Left lung (tissue), 10 donors: ENCODE results near the gene TMCC2. TPM values are rescaled to one million over a fixed set of nuclear protein-coding genes. Genes with fewer than 3 reads are reported as not detected.
A peak's percentile ranks its signal among the peaks of the same experiment; 100 is the strongest.

Experiments used
- ATAC-seq: fragments of 200-7000 bp; cut with Tn5 transposase; one replicate; pipeline ENCODE4 v1.9.1; 2020; ENCODE audit warnings: moderate library complexity
- DNase-seq, 4 donors: peaks; one replicate each; pipeline ENCODE4 v3.0.0-alpha.2; 2013 to 2020
- H3K27ac ChIP-seq, 2 donors: fragments of 200-600 bp; sonication (generic) in 1 of 2; one replicate each; pipeline versions ENCODE4 v1.5.0 to v1.8.0; 2020 to 2021
- H3K27me3 ChIP-seq, 2 donors: fragments of 200-600 bp; sonication (generic) in 1 of 2; one replicate each; pipeline versions ENCODE4 v1.5.0 to v1.8.0; 2020 to 2021
- H3K36me3 ChIP-seq, 2 donors: fragments of 200-600 bp; sonication (generic) in 1 of 2; one replicate each; pipeline versions ENCODE4 v1.5.0 to v1.8.0; 2020 to 2021
- H3K4me1 ChIP-seq, 2 donors: fragments of 200-600 bp; one replicate each; pipeline ENCODE4 v1.8.0; 2021
- H3K4me3 ChIP-seq, 2 donors: fragments of 200-600 bp; sonication (generic) in 1 of 2; one replicate each; pipeline versions ENCODE4 v1.5.0 to v1.8.0; 2020 to 2021; ENCODE audit warnings: mild to moderate bottlenecking in 1 of 2
- H3K9me3 ChIP-seq, 2 donors: fragments of 200-600 bp; sonication (generic) in 1 of 2; one replicate each; pipeline versions ENCODE4 v1.5.0 to v1.8.0; 2020 to 2021
- CTCF ChIP-seq, 2 donors: fragments of 200-600 bp; sonication (generic) in 1 of 2; IDR thresholded peaks; one replicate each; pipeline versions ENCODE4 v1.5.0 to v1.8.0; 2021; ENCODE audit warnings: antibody characterized with exemption in 2 of 2
- intact Hi-C, 2 donors: fragments of 100-400 bp; cut with DNase I; formaldehyde crosslinking; loops; one replicate each; pipeline versions ENCODE4 v1.11.2 to v1.14.2; 2022
- polyA plus RNA-seq, 6 donors: library from polyadenylated mRNA; unstranded; fragments of 120-200 nt; gene quantifications; one replicate each; pipeline ENCODE4 v1.2.1, GENCODE V29; 2013; ENCODE audit not compliant: insufficient read length in 6 of 6
- total RNA-seq, 2 donors: library from RNA; stranded (reverse); fragmentation: NEBNext Ultra II Directional; extraction: Animal tissue kit (Norgen Biotek cat#: 25700); gene quantifications; one replicate each; pipeline ENCODE4 v1.2.1, GENCODE V29; 2021
- donor health status: DM: no; HTN: yes; CAD: no.
- donor health status: DM: no; HTN: no; CAD: no.

The TMCC2 gene
- total and polyA plus RNA-seq, 8 donors, result 3.4 to 17.2 (median 11.0) TPM

- Histone ChIP-seq H3K4me1 (peaks cover 14 to 50% of the 10 kb centered on the region in 2 donors), H3K27me3 (no peaks in the 10 kb centered on the region), H3K9me3 (no peaks in the 10 kb centered on the region), H3K36me3 (no peaks in the 10 kb centered on the region), H3K27ac (no peak overlapping the region), H3K4me3 (no peak overlapping the region)
- DNase-seq, result no peak
- ATAC-seq, result no peak
- intact Hi-C loops, result no loop called here
- no peak for TF ChIP-seq CTCF (IDR thresholded peaks at IDR 0.05)
These were observed 55.8 kb downstream of the TMCC2 start for GRCh38 chr1:205283270-205284147.

- H3K36me3 ChIP-seq, result no peaks in the 10 kb centered on the region
- ATAC-seq, result peak; percentile 95
- H3K27me3 ChIP-seq, result no peaks in the 10 kb centered on the region
- DNase-seq, result peak in 3 of 4 donors; percentile 75 to 97 (median 96)
- no peaks in the 10 kb centered on the region for H3K9me3 ChIP-seq
- peak overlapping the region; percentile 71 to 87 for H3K27ac ChIP-seq
- H3K4me3 ChIP-seq, result no peak overlapping the region
- intact Hi-C loops, result no loop called here
- peaks cover 14 to 56% of the 10 kb centered on the region in 2 donors for H3K4me1 ChIP-seq
- TF ChIP-seq CTCF (IDR thresholded peaks at IDR 0.05), result no peak
These were observed 56.8 kb downstream of the TMCC2 start for GRCh38 chr1:205284420-205285144.

- H3K27ac ChIP-seq, result peak overlapping the region; percentile 71 to 87
- DNase-seq (no peak), ATAC-seq (peak; percentile 3)
- no peaks in the 10 kb centered on the region for H3K36me3 ChIP-seq
- H3K4me1 ChIP-seq, result peaks cover 14 to 56% of the 10 kb centered on the region in 2 donors
- no peak for TF ChIP-seq CTCF (IDR thresholded peaks at IDR 0.05)
- intact Hi-C loops, result no loop called here
- H3K4me3 ChIP-seq, result no peak overlapping the region
- H3K27me3 ChIP-seq, result no peaks in the 10 kb centered on the region
- no peaks in the 10 kb centered on the region for H3K9me3 ChIP-seq
These were observed 57.8 kb downstream of the TMCC2 start for GRCh38 chr1:205285381-205286101.

- DNase-seq (peak in 1 of 4 donors; percentile 48), ATAC-seq (no peak)
- intact Hi-C loops, result no loop called here
- peak overlapping the region in 1 of 2 donors; percentile 87 for H3K27ac ChIP-seq
- peaks cover 14 to 56% of the 10 kb centered on the region in 2 donors for H3K4me1 ChIP-seq
- H3K27me3 ChIP-seq, result no peaks in the 10 kb centered on the region
- no peak for TF ChIP-seq CTCF (IDR thresholded peaks at IDR 0.05)
- H3K9me3 ChIP-seq, result no peaks in the 10 kb centered on the region
- H3K4me3 ChIP-seq, result no peak overlapping the region
- H3K36me3 ChIP-seq, result no peaks in the 10 kb centered on the region
These were observed 58.7 kb downstream of the TMCC2 start for GRCh38 chr1:205286335-205286950.
